H1 (cell line): ENCODE results near the gene RPTOR. TPM values are rescaled to one million over a fixed set of nuclear protein-coding genes. Genes with fewer than 3 reads are reported as not detected.

Experiments
- ASH2L ChIP-seq: fragments of 200-600, 300-600 bp; sonication (generic); IDR thresholded peaks from one replicate; pipeline ENCODE4 v1.7.1; 2017; ENCODE audit warnings: low read length
- MAFK ChIP-seq: IDR thresholded peaks from 2 replicates; pipeline ENCODE4 v1.6.1; 2012; ENCODE audit warnings: low read depth, mild to moderate bottlenecking, improper control_type of control experiment, low read length
- RBBP5 ChIP-seq: IDR thresholded peaks from 2 replicates; pipeline ENCODE4 v1.7.1; 2012; ENCODE audit warnings: low read depth, mild to moderate bottlenecking, inconsistent platforms, low read length, moderate library complexity, borderline replicate concordance
- RXRA ChIP-seq: IDR thresholded peaks from 2 replicates; pipeline ENCODE4 v1.6.1; 2011; ENCODE audit warnings: low read depth, mild to moderate bottlenecking, low read length, moderate library complexity; ENCODE audit not compliant: insufficient read depth
- polyA plus RNA-seq, 7 experiments: library from polyadenylated mRNA; depleted of rRNA in 3 of 7; stranded (reverse) in 5 of 7; unstranded in 2 of 7; fragments of >200 nt in 5 of 7; fragments of 200-250 nt in 2 of 7; gene quantifications; 1 replicate in 5 of 7; 2 replicates in 1 of 7; 4 replicates in 1 of 7; pipeline versions ENCODE4 v1.2.1 to v1.2.3, GENCODE V29; 2011 to 2013; ENCODE audit warnings: missing spikeins in 2 of 7, mixed read lengths in 2 of 7
- total RNA-seq: library from RNA; stranded (reverse); fragmentation: NEBNext Ultra II Directional; extraction: Animal tissue kit (Norgen Biotek cat#: 25700); gene quantifications from 2 replicates; pipeline ENCODE4 v1.2.1, GENCODE V29; 2021

The RPTOR gene
- total and polyA plus RNA-seq, 2 of the 8 experiments (the other 6 are each of a cell fraction or from before 2014, with no cell fraction given): 6.9 to 28.7 TPM

DNA sequence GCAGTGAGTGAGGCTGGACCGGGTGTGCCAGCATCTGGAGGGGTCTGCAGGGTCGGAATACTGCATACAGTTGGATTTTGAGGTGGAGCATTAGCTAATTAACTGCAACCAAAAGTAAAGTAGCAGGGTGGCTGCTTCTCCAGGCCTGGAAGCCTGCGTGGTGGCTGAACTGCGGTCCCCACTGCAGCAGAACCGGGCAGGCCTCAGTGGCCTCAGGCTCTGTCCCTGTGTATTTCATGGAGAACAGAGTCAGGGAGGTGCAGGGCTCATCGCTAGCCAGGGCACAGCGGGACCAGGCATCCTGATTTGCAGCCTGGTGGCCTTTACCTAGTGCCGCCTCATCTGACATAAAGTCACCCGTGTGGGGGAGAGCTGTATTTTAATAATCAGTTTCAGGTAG lies 131.9 kb downstream of the RPTOR start (continued):
- no peak for TF ChIP-seq ASH2L
- no peak for TF ChIP-seq RXRA
- no peak for TF ChIP-seq MAFK
- no peak for TF ChIP-seq RBBP5
